T47D (cell line): ENCODE data around the gene NUDT16L1.

Experiments used
- DNase-seq, 2 experiments: peaks; one replicate each; pipeline versions ENCODE4 v3.0.0 to v3.0.0-alpha.2; 2011 to 2012; ENCODE audit warnings: low read depth in 1 of 2, low spot score in 1 of 2
- JUND ChIP-seq: IDR thresholded peaks from 2 replicates; pipeline ENCODE4 v1.6.1; 2012; ENCODE audit warnings: low read depth
- in situ Hi-C: cut with HindIII; loops from 2 replicates; pipeline ENCODE4 v1.10.0; 2016; ENCODE audit warnings: low sequenced_read_pairs, low pct_unique_long_range_greater_than_20kb

Gene NUDT16L1

DNA sequence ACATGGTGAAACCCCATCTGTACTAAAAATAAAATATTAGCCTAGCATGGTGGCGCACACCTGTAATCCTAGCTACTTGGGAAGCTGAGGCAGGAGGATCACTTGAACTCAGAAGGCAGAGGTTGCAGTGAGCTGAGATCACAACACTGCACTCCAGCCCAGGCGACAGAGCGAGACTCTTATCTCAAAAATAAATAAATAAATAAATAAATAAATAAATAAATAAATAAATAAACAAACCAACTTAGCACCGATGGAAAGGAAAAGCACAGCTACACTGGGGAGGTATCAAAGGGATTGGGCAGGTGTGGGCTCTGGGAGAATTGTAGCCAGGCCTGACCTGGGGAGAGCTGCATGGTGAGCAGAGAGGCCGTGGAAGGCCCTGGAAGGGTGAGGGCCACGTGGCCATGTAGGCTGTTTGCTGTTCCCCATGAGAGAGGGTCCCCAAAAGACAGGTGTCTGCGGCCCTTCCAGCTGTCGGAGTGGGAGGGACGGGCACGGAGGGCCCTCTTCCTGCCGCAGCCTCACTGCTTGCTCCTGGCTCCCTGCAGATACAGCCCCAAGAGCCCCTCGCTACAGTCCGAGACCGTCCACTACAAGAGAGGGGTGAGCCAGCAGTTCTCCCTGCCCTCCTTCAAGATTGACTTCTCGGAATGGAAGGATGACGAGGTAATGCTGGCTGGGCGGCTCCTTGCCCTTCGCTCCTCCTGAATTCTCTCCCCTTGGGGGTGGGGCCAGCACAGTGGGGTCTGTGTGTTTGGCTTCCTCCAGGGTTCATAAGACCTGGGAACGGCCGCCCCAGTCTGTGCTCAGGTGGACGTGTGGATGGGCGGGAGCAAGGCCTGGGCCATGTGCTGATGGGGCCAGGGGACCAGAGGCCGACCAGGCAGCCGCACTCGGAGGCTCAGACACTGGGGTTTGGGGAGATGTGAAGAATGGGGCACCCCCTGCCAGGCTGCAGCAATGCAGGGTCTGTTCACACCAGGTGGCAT lies 36.4 kb upstream of the NUDT16L1 start:
- no peak for DNase-seq
- in situ Hi-C loops, result no loop called here

GRCh38 chr16:4659363-4660353 lies 33.7 kb upstream of the NUDT16L1 start:
- in situ Hi-C loops, result no loop called here
- no peak for TF ChIP-seq JUND
- DNase-seq, result no peak

More for the DNA sequence above, 36.4 kb upstream of the NUDT16L1 start:
- TF ChIP-seq JUND, result no peak

DNA sequence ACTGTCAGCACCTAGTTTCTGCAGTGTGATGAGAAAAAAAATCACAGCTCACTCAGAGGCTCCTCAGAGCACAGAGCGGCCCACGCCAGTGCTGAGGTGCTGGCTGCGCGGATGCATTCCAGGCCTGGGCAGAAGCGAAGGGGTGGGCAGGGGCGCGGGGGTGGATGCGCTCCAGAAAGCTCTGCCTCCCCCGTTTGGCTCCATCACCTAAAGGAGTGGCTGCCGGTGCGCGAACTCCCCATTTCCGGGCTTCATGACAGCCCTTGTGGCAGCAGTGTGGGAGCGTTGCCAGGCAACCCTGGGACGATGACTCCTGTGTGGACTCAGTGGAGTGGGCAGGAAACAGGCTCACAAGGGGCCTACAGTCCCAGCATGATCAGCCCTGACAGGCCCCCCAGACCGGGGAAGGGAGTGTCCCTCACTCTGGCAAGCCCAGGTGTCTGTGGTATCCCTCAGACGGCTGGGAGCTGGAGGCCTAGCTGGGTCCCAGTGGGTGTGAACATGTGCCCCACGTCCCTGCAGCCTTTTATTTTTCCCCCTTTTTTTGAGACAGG lies 32.8 kb upstream of the NUDT16L1 start:
- TF ChIP-seq JUND, result no peak
- DNase-seq, result no peak
- in situ Hi-C loops, result no loop called here

GRCh38 chr16:4661661-4662060 lies 31.7 kb upstream of the NUDT16L1 start:
- no peak for DNase-seq
- TF ChIP-seq JUND, result no peak
- in situ Hi-C loops, result no loop called here

DNA sequence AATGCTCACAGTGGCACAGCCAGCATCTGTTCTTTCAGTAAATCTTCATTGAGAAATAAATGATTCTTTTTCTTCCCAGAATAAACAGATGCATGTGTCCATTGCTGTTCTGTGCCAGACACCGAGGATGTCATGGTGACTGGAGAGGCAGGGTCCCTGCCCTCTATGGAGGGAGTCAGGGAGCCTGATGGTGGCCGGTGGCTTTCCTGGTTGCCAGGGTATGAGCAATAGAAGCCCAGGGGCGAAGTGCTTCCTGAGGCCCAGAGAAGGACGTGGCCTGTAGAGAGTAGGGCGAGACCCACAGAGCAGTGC lies 29.9 kb upstream of the NUDT16L1 start:
- DNase-seq, result no peak
- no peak for TF ChIP-seq JUND
- in situ Hi-C loops, result no loop called here

DNA sequence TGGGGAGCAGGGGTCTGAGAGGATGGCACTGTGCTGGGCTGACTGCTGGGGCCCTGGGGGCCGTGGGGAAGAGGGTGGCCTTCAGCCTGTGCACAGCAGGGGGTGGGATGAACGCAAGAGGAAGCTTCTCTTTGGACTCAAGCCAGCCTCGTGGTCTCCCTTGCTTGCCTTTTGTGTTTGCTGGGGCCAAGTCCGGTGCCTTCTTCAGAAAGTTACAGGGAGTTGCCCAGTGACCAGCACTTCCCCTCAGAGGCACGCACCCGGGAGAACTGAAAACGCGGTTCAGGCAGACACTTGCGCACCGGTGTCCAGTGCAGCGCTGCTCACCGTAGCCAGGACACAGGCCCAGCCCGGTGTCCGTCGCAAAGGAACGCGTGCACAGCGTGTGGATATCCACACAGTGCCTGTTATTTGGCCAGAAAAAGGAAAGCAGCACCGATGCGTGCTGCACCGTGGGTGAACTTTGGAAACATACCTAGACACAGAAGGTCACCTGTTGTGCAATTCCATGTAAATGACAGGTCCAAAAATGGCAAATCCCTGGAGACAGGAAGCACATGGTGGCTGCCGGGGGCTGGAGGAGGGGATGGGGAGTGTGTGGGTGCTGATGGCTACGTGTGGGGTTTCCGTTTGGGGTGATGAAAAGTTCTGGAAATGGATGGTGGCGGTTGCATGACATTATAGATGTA lies 29.4 kb upstream of the NUDT16L1 start:
- TF ChIP-seq JUND, result no peak
- in situ Hi-C loops, result no loop called here
- no peak for DNase-seq

DNA sequence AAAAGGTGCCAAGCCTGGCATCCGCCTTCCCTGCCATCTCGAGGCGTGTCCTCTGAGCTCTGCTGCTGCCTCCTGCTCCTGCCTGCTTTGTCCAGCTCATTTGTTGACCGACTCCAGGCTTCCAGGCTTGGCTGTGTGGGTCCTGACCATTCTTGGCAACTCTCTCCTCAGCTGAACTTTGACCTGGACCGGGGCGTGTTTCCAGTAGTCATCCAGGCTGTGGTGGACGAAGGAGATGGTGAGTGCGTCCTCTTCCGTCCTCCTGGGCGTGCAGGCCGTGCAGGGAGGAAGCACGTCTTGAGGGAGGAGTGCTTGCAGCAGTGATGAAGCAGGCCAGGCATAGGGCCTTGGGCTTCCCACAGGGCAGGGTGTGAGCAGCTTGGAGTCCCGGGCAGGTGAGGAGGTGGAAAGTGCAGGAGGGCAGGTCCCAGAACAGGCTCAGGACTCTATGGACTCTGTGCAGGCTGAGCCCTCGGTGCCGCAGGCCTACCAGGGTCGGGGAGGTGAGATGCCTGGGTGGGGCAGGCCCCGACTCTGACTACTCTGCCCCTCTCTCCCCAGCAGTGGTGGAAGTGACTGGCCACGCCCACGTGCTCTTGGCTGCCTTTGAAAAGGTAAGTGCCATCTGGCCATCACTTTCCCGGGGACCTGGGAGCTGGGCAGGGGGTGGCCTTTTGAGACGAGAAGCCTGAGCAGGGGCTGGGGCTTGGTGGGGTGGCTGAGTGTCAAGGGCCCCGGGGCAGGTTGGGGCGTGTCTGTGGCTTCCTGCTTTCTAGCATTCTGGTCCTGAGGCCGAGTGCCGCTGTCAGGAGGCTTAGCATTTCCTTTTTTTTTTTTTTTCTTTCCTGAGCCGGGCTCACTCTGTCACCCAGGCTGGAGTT lies 28.6 kb upstream of the NUDT16L1 start:
- DNase-seq, result no peak
- no peak for TF ChIP-seq JUND
- in situ Hi-C loops, result no loop called here

DNA sequence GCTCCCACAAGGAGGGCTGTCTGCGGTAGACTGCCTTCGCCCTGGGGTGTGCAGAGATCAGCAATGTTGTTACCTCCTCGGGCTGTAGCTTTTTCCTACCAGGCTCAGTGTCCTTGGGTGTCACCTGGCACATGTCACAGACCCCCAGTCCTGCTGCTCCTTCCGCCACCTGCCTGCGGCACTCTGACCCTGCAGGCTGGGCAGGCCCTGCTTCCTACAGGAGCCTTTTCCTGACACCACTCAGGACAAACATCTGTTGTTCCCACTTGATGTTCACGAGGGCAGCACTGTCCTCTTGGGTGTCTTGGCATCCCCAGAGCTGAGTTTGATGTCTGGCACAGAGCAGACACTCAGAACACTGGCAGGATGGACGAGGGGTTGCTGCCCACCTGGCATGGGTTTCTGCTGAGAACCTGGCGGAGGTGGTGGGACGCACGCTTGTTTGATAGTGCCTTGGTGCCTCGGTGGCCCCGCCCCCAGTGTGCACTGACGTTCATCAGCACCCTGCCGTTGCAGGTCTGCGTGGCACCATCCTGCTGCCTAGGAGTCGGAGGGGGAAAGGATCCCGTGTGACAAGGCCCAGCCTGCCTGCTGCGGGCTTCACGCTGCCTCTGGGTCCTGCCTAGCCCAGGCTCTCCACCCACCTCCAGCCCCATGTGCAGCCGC lies 26.7 kb upstream of the NUDT16L1 start:
- in situ Hi-C loops, result no loop called here
- no peak for TF ChIP-seq JUND
- no peak for DNase-seq

GRCh38 chr16:4667203-4667963 lies 26.0 kb upstream of the NUDT16L1 start:
- TF ChIP-seq JUND, result no peak
- DNase-seq, result no peak
- in situ Hi-C loops, result no loop called here

- in situ Hi-C loops, result no loop called here
- DNase-seq, result no peak
- TF ChIP-seq JUND, result no peak
Observed at GRCh38 chr16:4668313-4668960, 24.9 kb upstream of the NUDT16L1 start.
